NCI-H1930 (cell line): ENCODE measurements around the gene PAX5.

Source experiments
- DNase-seq, 2 experiments: peaks; one replicate each; lab custom pipeline; 2025; lab: John Stamatoyannopoulos, UW

Gene PAX5

GRCh38 chr9:36858805-36859375 lies 175.2 kb downstream of the PAX5 start:
- no peak for DNase-seq

- DNase-seq, result no peak
These were observed 178.4 kb downstream of the PAX5 start for GRCh38 chr9:36855448-36856315.

- no peak for DNase-seq
These were observed 179.3 kb downstream of the PAX5 start for GRCh38 chr9:36854751-36855150.

GRCh38 chr9:36854034-36854433 lies 180.0 kb downstream of the PAX5 start:
- DNase-seq, result no peak

- DNase-seq, result no peak
These were observed 180.8 kb downstream of the PAX5 start for GRCh38 chr9:36853233-36853632.

- DNase-seq, result no peak
These were observed 184.1 kb downstream of the PAX5 start for GRCh38 chr9:36849943-36850342.

- DNase-seq, result no peak
These were observed 185.1 kb downstream of the PAX5 start for GRCh38 chr9:36848946-36849345.

- DNase-seq, result no peak
These were observed 186.0 kb downstream of the PAX5 start for GRCh38 chr9:36847781-36848673.

GRCh38 chr9:36846621-36847020 lies 187.4 kb downstream of the PAX5 start:
- no peak for DNase-seq

GRCh38 chr9:36845844-36846243 lies 188.2 kb downstream of the PAX5 start:
- DNase-seq, result no peak

GRCh38 chr9:36844961-36845360 lies 189.1 kb downstream of the PAX5 start:
- DNase-seq, result no peak

GRCh38 chr9:36843964-36844363 lies 190.1 kb downstream of the PAX5 start:
- no peak for DNase-seq

- DNase-seq, result no peak
These were observed 191.2 kb downstream of the PAX5 start for GRCh38 chr9:36842560-36843530.

GRCh38 chr9:36840898-36841536 lies 193.1 kb downstream of the PAX5 start:
- DNase-seq, result no peak

GRCh38 chr9:36839131-36839885 lies 194.8 kb downstream of the PAX5 start:
- no peak for DNase-seq

GRCh38 chr9:36837431-36838405 lies 196.3 kb downstream of the PAX5 start:
- no peak for DNase-seq

GRCh38 chr9:36836486-36836885 lies 197.6 kb downstream of the PAX5 start:
- DNase-seq, result no peak

GRCh38 chr9:36835271-36835996 lies 198.6 kb downstream of the PAX5 start:
- no peak for DNase-seq
